Activated CD4-positive, alpha-beta T cell treated with anti-CD3 and anti-CD28 coated beads for 24 hours (primary cell): ENCODE measurements around the gene AGBL1.

ENCODE experiments used
- DNase-seq, 2 donors: peaks; one replicate each; pipeline ENCODE4 v3.0.0-alpha.2; 2020; ENCODE audit warnings: low read depth in 2 of 2

The AGBL1 gene

DNA sequence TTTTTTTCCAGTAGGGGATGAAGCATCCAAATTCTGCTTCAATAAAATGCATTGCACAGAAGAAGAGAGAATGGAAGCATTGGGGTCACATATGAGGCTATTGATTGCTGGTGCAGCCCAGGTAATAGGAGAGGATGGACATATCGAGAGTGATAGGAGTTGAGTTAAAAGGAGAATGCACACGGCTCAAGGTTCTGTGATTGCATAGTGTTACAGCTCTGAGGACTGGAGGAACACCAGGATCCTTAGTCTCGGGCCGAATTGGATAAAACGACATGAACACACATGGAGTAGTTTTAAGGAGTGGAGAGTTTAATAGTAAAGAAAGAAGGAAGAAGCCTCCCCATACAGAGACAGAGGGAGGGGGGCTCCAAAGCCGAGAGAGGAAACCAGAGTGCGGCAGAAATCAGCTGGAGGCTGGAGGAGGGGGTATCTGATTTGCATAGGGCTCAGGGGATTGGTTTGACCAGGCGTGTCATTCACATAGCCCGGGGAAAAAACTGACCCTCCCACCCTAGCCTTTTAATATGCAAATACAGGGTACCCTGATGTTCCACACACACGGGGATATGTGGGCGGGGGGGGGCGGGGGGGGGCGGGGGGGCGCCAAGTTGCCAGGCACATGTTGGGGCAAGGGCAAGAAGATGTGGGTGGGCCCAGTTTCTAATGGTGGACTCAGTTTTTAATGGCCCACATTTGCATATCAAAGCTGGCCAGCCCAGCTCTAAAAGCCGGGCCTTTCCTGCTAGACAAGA lies 156.9 kb downstream of the AGBL1 start:
- DNase-seq = no peak

DNA sequence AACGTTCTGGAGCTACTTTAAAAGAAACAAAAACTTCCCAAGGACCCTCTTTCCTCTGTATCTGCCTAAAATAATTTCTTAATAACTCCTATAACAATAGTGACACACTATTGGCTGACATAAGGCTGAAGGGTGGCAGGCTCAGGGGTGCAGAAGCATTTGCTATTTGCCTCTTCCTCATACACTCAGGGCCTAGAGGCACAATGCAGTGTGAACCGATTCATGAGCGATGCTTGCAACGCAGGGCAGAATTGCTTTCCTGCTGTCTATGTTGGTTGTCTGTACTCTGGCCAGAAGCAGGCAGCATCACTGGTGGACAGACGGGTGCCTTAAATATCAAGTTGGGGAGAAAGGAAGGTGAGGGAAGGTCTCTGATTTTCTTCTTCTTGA lies 157.4 kb downstream of the AGBL1 start:
- DNase-seq = no peak

DNA sequence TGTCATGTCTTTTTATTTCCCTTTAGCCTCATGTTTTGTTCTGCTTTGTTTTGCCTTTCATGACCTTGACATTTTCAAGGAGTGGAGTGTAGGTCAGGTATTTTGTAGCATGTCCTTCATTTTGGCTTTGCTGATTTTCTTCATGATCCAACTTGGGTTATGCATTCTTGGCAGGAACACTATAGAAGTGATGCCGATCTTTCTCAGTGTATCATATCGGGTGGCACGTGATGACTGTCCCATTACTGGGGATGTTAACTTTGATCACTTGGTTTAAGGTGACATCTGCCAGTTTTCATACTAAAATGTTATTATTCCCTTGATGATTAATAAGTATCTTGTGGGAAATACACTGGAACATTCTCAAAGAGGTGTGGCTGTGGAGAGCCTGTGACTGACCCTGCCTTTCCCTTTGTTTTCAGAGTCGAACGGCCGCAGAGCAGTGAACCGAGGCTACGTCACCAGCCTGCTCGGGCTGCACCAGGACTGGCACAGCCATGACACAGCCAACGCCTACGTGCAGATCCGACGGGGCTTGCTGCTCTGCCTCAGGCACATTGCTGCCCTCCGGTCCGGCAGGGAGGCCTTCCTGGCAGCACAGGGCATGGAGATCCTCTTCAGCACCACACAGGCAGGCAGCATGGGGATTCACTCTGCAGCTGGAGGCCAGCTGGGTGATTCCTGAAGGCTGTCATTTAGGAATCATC lies 167.7 kb downstream of the AGBL1 start:
- no peak for DNase-seq

DNA sequence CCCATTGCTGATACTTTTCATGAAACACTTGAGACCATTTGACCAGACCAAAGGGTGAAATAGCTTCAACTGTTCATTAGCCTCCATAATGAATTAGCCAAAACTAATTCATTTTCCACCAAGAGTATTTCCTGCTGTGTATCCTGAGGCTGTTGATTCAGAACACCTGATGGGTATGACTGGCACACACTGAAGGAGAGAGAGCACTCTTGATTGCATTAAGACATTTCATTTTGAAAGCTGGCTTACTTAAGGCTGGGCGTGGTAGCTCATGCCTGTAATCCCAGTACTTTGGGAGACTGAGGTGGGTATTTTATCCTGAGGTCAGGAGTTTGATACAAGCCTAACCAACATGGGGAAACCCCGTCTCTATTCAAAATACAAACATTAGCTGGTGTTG lies 175.6 kb downstream of the AGBL1 start:
- no peak for DNase-seq

DNA sequence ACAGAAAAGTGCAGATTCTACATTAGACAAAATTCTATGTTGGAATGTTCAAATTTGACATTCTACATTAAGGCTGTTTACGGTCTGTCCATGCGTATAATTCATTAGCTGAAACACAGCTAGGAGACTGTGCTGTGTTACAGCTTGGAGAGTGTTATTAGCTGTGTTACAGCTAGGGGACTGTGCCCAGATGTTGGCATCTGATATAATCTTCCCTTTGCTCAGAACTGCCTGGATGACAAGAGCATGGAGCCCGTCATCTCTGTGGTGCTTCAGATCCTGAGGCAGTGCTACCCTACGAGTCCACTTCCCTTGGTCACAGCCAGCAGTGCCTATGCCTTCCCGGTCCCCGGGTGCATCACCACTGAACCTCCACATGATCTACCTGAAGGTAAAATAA lies 177.0 kb downstream of the AGBL1 start:
- no peak for DNase-seq

DNA sequence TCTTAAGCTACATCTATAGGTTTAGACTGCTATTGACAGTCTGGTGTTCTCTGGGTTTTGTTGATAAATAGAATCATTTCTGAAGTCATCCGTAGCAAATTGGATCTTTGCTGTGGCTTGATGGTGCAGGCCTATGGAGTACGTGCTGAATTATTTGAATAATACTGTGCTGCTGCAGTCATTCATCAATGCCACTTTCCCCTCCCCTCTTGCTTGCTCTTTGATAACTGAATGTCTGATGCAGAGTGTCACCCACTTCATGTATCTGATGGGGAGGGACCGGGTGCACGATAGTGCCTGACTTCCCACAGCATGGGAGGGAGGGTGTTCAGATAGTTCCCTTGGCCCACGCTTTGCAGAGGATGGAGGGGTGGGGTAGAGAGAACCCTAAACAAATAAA lies 179.9 kb downstream of the AGBL1 start:
- DNase-seq = no peak

DNA sequence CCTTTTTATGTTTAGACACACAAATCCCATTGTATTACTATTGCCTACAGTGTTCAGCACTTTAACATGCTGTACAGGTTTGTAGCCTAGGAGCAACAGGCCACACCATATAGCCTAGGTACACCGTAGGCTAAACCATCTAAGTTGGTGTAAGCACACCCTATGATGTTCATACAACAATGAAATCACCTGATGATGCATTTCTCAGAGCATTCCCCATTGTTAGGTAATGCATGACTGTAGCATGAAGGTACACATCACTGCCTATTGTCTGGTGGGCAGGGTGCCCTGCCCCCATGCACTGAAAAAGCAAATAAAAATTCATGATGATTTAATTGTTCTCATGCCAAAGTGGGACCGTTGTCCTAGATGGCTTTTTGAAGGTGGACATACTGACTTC lies 183.6 kb downstream of the AGBL1 start:
- no peak for DNase-seq

DNA sequence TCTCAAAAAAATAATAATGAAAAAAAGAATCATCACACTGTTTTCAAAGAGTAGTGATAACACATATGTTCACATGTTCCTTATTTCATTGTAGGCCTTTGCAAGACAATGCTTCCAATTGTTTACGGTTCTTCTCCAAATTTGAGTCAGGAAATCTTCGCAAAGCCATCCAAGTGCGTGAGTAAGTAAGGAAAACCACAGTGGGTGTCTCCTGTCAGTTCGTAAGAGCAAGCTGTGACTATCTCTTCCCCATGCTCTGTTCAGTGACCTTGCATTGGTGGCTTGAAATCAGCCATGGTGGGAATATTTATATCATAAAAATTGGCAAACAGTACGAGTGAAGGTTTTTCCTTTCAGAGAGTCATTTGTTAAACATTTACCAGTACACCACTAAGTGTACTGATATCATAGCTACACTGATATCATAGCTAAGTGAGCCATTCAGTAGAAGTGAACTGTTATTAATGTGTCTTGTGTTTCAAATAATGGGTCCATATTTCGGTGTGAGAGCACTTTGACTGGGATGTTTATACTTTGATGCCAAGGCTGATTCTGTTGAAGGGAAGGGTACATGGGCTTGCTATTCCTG lies 187.3 kb downstream of the AGBL1 start:
- no peak for DNase-seq

DNA sequence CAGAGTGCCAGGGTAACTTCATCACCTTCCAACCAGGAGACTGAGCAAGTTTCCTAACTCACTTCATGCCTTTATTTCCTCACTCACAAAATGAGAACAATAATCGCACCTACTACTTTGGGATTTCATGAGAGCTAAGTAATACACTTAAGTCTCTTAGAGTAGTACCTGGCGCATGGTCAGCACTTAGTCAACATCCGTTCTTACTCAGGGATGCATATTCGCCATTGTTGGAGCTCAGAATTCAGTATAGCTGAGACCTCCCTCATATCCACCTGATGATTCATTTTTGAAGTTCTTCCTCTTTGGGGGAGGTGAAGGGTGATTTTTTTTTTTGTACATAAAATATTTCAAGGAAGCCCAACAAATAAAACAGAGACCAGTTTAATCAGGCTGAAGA lies 188.2 kb downstream of the AGBL1 start:
- no peak for DNase-seq

DNA sequence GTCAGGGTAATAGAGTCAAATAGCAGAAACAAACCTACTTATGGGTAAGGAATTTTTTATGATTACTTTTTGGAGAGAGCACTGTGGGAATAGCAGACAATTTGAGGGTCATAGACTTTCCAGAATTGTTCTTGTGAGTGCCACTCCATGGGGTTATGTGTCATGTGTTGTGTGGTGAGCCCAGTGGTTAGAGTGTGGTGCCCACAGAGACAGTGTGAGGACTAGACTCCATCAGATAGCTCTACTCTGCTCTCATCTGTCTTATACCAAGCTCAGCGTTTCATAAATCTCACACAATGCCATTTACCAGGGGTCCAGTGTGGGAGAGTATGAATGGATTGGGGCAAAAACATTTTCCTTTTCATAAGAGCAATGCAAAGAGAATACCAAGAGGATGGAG lies 188.9 kb downstream of the AGBL1 start:
- DNase-seq = no peak

DNA sequence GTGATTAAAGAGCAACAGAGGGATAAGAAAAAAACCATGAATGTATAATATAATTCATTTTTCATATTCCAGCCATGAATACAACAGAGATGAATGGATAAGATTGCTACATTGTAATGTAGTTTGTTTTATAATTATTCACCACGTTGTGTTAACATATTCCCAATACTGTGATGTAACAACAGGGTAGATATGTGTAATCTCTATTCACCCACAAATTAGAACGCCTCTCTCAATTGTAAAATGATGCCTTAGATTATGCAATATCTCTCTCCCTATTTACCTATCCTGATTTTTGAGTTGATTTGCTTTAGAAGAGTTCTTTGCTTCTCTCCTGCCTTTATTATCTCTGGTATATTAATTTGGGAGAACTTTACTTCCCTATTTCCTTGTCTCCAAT lies 193.6 kb downstream of the AGBL1 start:
- no peak for DNase-seq

DNA sequence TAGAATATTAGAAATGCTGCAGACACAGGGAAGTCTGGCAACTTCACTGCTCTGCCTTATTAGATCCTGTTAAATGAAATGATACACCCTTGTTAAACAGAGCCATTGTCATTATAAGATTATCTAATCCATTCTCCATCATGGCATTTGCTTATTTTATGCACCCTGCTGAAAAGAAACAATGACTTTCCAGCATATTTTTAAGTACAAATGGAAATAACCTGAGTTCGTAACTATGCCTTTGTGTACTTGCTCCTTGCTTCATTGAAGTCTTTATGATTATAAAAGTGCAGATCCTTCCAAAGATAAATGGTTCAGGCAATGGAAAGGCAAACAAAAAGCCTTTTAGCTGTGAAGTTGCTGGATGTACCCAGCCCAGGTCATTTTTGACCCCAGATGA lies 195.7 kb downstream of the AGBL1 start:
- no peak for DNase-seq

DNA sequence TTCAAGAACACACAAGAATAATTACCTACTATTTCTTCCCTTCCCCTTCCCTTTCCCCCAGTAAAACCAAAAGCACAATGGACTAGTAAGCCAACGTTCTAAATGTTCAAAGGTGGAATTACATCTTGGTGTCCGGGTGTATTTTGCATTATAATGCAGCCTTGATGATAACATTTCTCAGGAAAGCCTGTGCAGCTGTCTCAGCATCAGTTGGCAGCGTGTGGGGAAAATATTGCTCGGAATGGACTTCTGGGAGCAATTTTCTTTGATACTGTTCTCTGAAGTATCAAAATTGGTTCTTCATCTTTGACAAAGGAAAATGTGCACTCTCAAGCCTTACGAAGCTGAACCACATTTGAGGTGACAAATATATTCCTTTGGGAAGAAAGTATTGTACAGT lies 198.9 kb downstream of the AGBL1 start:
- DNase-seq = no peak

DNA sequence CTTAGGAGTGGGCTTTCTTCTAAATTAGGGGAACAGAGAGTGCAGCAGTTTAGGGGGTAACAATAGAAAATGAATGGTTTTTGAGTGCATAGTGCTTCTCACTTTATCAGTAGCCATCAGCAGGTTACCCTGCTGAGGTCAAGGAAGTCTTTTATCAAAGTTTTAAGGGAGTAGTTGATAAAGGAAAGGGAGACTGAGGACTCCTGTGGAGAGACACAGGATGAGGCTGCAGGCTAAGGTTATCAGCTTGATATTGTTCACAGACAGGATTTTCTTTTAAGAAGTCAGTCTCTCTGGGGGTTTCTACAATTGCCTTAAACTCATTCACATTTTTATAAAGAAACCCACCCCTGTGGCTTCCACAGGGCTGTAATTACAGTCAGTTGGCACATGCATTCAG lies 205.0 kb downstream of the AGBL1 start:
- DNase-seq = no peak

DNA sequence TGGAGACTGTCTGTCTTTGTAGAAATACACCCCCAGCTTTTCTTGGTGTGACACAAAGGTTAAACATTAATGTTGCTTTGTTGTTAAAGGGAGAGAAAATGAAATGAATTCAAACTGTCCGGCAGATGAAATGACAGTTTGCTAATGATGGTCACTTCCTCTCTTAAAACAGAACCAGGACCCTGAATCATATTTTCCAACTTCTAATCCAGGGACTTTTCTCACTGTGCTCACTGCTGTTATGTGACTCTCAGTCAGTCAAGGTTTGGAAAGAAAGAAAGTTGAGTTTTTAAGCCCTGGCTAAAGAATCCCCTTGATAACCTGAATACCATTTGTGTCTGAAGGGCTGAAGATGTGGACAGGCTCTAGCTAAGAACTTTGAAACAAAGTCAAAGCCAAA lies 215.8 kb downstream of the AGBL1 start:
- DNase-seq = no peak

DNA sequence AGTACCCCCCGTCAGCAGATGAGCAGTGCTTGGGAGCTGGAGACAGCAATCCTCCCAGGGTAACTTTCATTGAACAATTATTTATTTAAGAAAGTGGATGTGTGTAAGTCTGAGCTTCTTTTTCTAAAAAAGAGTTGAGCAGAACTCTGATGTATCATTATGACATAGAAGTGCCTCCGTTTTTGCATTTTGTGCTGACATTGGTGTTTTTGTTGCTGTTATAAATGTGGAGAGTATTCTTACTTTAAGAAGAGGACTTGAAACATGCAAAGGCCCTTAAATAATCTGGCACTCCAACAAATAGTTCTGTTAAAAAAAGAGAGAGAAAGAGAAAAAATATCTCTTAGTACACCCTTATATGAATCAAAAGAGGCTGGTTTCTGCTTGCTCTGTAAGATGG lies 217.1 kb downstream of the AGBL1 start:
- DNase-seq = no peak

DNA sequence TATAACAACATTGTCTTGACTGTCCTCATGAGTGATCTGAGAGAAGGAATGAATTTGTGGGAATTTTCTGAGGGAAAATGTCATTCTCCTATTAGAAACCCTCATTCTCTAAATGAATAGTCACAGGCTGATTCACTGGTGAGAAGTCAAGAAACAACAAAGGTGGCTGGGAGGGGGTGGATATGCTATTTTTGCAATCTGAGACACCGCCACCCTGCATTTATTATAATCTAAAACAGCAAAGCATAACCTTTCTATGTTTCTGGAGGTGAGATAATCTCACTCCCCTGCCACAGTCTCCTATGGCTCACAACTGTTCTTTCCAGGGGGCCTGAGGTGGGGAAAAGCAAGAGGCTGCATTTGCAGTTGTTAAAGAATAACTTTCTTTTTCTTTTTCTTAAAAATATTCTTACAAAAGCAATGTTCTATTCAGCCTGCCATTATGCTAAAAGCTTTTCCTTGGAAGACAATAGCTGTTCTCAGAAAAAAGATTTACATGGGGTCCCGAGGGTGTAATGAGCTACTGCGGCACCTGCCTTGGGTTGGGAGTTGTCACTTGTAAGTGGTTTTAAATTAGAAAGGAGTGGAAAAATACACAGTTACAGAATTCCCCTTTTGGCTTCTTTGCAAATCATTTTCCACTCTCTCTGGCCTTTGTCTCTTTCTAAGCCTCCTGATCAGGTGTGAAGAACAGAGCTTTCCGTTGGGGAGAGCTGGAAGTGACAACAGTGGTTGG lies 220.9 kb downstream of the AGBL1 start:
- DNase-seq = no peak

DNA sequence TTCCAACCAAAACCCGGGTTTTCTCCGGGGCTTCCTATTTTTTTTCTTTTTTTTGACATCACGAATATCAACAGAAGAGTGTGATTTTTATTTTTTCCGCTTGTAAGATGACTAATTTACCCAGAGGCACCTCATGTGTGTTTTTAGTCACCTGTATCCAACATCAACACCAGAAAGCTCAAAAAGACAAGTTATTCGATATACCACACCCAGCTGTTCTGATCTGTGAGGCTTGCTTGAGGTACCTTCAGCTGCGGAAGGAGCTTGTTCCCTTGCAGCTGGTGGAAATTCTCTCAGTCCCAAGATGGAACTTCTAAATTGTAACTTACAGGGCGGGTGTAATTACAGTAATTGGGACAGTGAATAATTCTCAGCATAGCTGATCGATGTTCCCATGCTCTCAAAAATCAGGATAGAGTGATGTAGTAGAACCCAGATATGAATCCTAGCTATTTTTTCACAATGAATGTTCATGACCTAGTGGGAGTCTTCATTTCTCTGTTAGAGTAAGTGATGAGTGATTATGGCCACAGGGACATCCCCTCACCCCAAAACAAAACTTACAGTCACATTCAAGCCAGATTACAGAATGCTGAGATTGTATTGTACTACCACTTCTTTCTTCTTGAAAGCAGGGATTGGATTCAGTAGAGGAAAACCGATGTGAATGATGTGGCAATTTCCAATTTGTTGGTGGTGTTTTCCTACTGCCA lies 232.1 kb downstream of the AGBL1 start:
- DNase-seq = no peak

DNA sequence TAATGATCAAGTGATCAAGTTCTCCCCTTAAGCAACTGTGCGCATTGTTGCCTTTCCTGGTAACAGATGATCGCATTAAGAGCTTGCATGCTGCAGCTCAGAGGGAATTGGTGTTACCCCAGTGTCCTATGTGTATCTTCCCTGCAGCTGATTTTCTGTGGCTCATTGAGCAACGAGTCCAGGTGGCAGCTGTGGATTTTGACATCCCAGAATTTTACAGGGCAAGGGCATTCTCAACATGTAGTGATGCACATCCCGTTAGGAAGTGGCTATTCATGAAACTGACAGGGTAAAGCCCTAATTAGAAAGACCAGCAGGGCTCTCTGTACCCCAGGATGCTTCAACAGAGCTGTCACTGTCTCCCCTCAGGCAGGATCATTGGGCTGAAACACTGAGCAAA lies 232.8 kb downstream of the AGBL1 start:
- no peak for DNase-seq

DNA sequence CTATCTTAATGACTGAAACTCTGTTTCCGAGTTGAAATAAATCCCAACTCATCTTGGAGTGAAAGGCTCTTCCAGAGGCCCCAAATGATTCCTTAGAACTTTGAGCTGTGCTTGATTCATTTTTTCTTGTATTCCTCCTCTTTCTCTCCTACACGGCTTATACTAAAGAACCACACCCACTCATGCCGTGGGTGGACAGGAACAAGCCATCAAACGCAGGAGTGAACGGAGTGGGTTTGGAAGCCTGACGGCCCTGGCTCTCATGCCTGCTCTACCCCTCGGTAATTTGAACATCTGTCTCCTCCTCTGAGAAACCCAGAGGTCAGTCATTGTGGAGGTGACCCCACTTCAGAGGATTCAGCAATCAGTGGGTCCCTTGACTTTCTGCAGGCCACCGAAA lies 236.5 kb downstream of the AGBL1 start:
- DNase-seq = no peak

DNA sequence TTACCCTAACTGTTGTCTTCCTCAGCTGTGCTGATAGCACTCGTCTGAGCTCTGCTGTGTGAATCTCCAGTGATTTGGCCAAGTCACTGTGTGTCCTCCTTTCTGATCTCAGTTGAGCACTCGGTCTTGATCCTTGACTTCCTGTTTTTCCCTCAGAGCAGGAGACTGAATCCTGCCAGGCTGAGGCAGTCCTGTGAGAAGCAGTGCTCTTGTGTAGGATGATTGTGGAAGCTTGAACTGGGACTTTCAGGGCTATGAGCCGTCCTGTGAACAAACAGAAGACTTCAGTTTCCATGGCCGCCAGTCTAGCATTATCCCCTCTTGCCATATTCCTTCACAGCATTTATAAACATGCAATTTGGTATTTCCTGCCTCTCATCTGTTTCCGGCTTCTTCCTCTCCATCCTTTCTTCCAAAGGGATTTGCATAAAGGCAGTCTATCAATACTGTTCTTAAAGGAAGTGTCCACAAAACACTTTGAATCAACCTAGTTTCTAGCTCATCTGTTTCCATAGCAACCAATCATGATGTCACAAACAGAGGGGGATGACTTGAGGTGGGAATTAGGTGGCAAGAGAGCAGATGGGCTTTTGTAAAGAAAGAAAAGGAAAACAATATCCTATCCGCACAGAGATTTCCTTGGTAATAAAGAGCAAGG lies 237.2 kb downstream of the AGBL1 start:
- DNase-seq = no peak

DNA sequence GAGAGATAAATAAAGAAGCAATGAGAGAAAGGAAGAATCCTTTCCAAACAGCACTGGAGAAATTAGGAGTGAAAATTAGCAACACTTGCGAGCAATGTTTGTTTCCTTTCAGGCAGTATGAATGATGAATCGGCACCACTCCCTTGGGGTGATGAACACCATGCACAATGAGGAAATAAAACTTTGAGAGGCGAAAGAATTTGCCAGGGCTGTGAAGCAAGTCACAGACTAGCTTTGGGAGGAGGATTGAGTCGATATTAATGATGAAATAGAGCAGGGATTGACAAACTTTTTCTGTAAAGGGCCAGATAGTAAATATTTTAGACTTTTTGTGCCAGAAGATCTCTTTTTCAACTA lies 237.7 kb downstream of the AGBL1 start:
- DNase-seq = no peak
